NCI-H82 treated with DMSO at 0.1 percent for 48 hours (cell line): ENCODE results near the gene MZT2B.
"Not testable (repeated sequence)": the region's sequence is repeated elsewhere in the genome, so short reads cannot be mapped to it uniquely, and the experiment has no call there.

Experiments used
- DNase-seq: peaks from one replicate; lab custom pipeline; 2025; ENCODE audit not compliant: unreplicated experiment; lab: John Stamatoyannopoulos, UW

The MZT2B gene

GRCh38 chr2:130152136-130152815 lies 29.8 kb upstream of the MZT2B start:
- not testable (repeated sequence) for DNase-seq

- no peak for DNase-seq
Measured at GRCh38 chr2:130152816-130153595, 29.1 kb upstream of the MZT2B start.

GRCh38 chr2:130153721-130154422 lies 28.2 kb upstream of the MZT2B start:
- not testable (repeated sequence) for DNase-seq

GRCh38 chr2:130154423-130154770 lies 27.7 kb upstream of the MZT2B start:
- DNase-seq, result not testable (repeated sequence)

- no peak for DNase-seq
Measured at GRCh38 chr2:130154773-130155765, 27.0 kb upstream of the MZT2B start.

GRCh38 chr2:130155956-130156623 lies 26.0 kb upstream of the MZT2B start:
- DNase-seq, result not testable (repeated sequence)

GRCh38 chr2:130156624-130157004 lies 25.4 kb upstream of the MZT2B start:
- DNase-seq, result no peak

- DNase-seq, result not testable (repeated sequence)
Measured at GRCh38 chr2:130157354-130157753, 24.7 kb upstream of the MZT2B start.

- not testable (repeated sequence) for DNase-seq
Measured at GRCh38 chr2:130157825-130158514, 24.1 kb upstream of the MZT2B start.

GRCh38 chr2:130158631-130159030 lies 23.4 kb upstream of the MZT2B start:
- DNase-seq, result no peak

- DNase-seq, result not testable (repeated sequence)
Measured at GRCh38 chr2:130159376-130159775, 22.7 kb upstream of the MZT2B start.

GRCh38 chr2:130160131-130160530 lies 21.9 kb upstream of the MZT2B start:
- no peak for DNase-seq

GRCh38 chr2:130160838-130161705 lies 21.0 kb upstream of the MZT2B start:
- DNase-seq, result not testable (repeated sequence)

- not testable (repeated sequence) for DNase-seq
Measured at GRCh38 chr2:130162486-130162885, 19.6 kb upstream of the MZT2B start.

- DNase-seq, result no peak
Measured at GRCh38 chr2:130162968-130163367, 19.1 kb upstream of the MZT2B start.

GRCh38 chr2:130165293-130166016 lies 16.6 kb upstream of the MZT2B start:
- DNase-seq, result no peak

GRCh38 chr2:130166611-130167010 lies 15.5 kb upstream of the MZT2B start:
- not testable (repeated sequence) for DNase-seq

- not testable (repeated sequence) for DNase-seq
Measured at GRCh38 chr2:130169163-130169562, 12.9 kb upstream of the MZT2B start.
